ENCODE measurements around the gene PPIP5K2. TPM values are rescaled to one million over a fixed set of nuclear protein-coding genes. Genes with fewer than 3 reads are reported as not detected.

PPIP5K2 gene
- polyA plus RNA-seq, 3 donors = 23.1 to 66.0 (median 41.1) TPM

DNA sequence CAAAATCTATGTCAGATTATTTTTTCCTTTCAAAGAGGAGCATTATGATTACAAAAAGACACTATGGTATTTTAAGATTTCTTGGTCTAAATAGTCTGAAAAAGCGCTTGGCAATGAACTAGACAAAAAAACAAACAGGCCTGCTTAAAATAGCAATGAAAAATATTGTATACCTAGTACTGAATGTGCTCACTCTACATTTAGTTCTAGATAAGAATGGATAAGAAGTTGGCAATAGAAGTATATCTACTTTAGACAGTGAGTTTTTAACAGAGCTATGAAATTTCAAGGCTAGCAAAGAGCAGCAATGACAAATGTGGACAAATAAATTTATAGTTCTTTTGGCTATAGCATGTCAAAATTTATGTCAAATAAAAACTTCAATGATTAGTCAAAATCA, 26.4 kb upstream of the PPIP5K2 start:
- no peaks in the 10 kb centered on the region for H3K27me3 Mint-ChIP-seq (ENCODE audit: low read depth in 3 of 3)
- no peak overlapping the region for H3K4me2 ChIP-seq (replicated peaks; ENCODE audit: extremely low read depth, low read length, poor library complexity, severe bottlenecking)
- peaks cover 43 to 45% of the 10 kb centered on the region in 2 donors for H3K36me3 Mint-ChIP-seq
- no peaks in the 10 kb centered on the region for H3K4me1 ChIP-seq (ENCODE audit: control insufficient read depth in 1 of 2, insufficient read depth in 2 of 2, low read length in 2 of 2)
- no peak for TF ChIP-seq CTCF (IDR thresholded peaks at IDR 0.05)
- no peaks in the 10 kb centered on the region for H3K79me2 ChIP-seq (ENCODE audit: insufficient read depth, low read length)
- no peak overlapping the region for H3K4me3 ChIP-seq (replicated peaks in 1 of 3; ENCODE audit: low read depth in 2 of 3, low read length in 3 of 3)
- no peak overlapping the region for H3K27ac ChIP-seq (ENCODE audit: low read depth in 1 of 2, low read length in 2 of 2)
- no peak for DNase-seq
- H3K27ac Mint-ChIP-seq = no peak overlapping the region
- H4K20me1 ChIP-seq (ENCODE audit: insufficient read depth, low read length) = no peaks in the 10 kb centered on the region
- H3K9ac ChIP-seq (ENCODE audit: insufficient read depth, low read length, poor library complexity, severe bottlenecking) = no peak overlapping the region
- no peak overlapping the region for H2AFZ ChIP-seq (ENCODE audit: insufficient read depth, low read depth, low read length, poor library complexity, severe bottlenecking)
- H3K9me3 Mint-ChIP-seq = peaks cover 0 to 5% (median 1%) of the 10 kb centered on the region in 7 donors
- peaks cover 0 to 46% of the 10 kb centered on the region in 2 donors for H3K36me3 ChIP-seq (replicated peaks in 1 of 2; ENCODE audit: control insufficient read depth in 1 of 2, insufficient read depth in 2 of 2, low read length in 2 of 2)
- H3K4me3 Mint-ChIP-seq = no peak overlapping the region
- H3K9me3 ChIP-seq (replicated peaks in 1 of 2; ENCODE audit: control insufficient read depth in 1 of 2, insufficient read depth in 1 of 2, low read length in 2 of 2) = no peaks in the 10 kb centered on the region
- H3K4me1 Mint-ChIP-seq = peaks cover 7% of the 10 kb centered on the region
- H3K27me3 ChIP-seq (ENCODE audit: control insufficient read depth in 2 of 2, insufficient read depth in 2 of 2, low read length in 2 of 2) = no peaks in the 10 kb centered on the region
- intact Hi-C loops (cut with micrococcal nuclease) = no loop called here
- no CpG with 5 or more reads among the region's 1 CpG for WGBS (ENCODE audit: insufficient coverage)

GRCh38 chr5:103094737-103095136, 25.4 kb upstream of the PPIP5K2 start:
- H3K4me3 Mint-ChIP-seq = no peak overlapping the region
- no peak for DNase-seq

More at GRCh38 chr5:103094737-103095136, 25.4 kb upstream of the PPIP5K2 start:
- peaks cover 7% of the 10 kb centered on the region for H3K4me1 Mint-ChIP-seq
- Histone ChIP-seq H3K79me2 (ENCODE audit: insufficient read depth, low read length) (no peaks in the 10 kb centered on the region), H3K4me3 (replicated peaks in 1 of 3; ENCODE audit: low read depth in 2 of 3, low read length in 3 of 3) (no peak overlapping the region), H3K9ac (ENCODE audit: insufficient read depth, low read length, poor library complexity, severe bottlenecking) (no peak overlapping the region), H3K27me3 (ENCODE audit: control insufficient read depth in 2 of 2, insufficient read depth in 2 of 2, low read length in 2 of 2) (no peaks in the 10 kb centered on the region), H3K36me3 (replicated peaks in 1 of 2; ENCODE audit: control insufficient read depth in 1 of 2, insufficient read depth in 2 of 2, low read length in 2 of 2) (peaks cover 0 to 43% of the 10 kb centered on the region in 2 donors), H2AFZ (ENCODE audit: insufficient read depth, low read depth, low read length, poor library complexity, severe bottlenecking) (no peak overlapping the region), H3K9me3 (replicated peaks in 1 of 2; ENCODE audit: control insufficient read depth in 1 of 2, insufficient read depth in 1 of 2, low read length in 2 of 2) (no peaks in the 10 kb centered on the region), H4K20me1 (ENCODE audit: insufficient read depth, low read length) (no peaks in the 10 kb centered on the region), H3K4me1 (ENCODE audit: control insufficient read depth in 1 of 2, insufficient read depth in 2 of 2, low read length in 2 of 2) (no peaks in the 10 kb centered on the region), H3K27ac (ENCODE audit: low read depth in 1 of 2, low read length in 2 of 2) (no peak overlapping the region), H3K4me2 (replicated peaks; ENCODE audit: extremely low read depth, low read length, poor library complexity, severe bottlenecking) (no peak overlapping the region)
- H3K36me3 Mint-ChIP-seq = peaks cover 39 to 41% of the 10 kb centered on the region in 2 donors
- 100% methylated on average over 1 of the region's 2 CpGs for WGBS (ENCODE audit: insufficient coverage)
- H3K27me3 Mint-ChIP-seq (ENCODE audit: low read depth in 3 of 3) = no peaks in the 10 kb centered on the region
- H3K9me3 Mint-ChIP-seq = peaks cover 0 to 5% (median 0%) of the 10 kb centered on the region in 7 donors
- no peak overlapping the region for H3K27ac Mint-ChIP-seq
- intact Hi-C loops (cut with micrococcal nuclease) = no loop called here
- no peak for TF ChIP-seq CTCF (IDR thresholded peaks at IDR 0.05)
